Keratinocyte (primary cell): ENCODE results near the gene KDELR1. TPM values are rescaled to one million over a fixed set of nuclear protein-coding genes. Genes with fewer than 3 reads are reported as not detected.
A peak's percentile ranks its signal among the peaks of the same experiment; 100 is the strongest.

ENCODE experiments used
- DNase-seq: peaks from one replicate; pipeline ENCODE4 v3.0.0-alpha.2; 2011; ENCODE audit warnings: low read depth, missing footprints, low spot score
- FAIRE-seq: peaks from 2 replicates; lab custom pipeline; 2011; peaks lifted over from hg19 to GRCh38; lab: Jason Lieb, UNC
- H2AFZ ChIP-seq: 2 replicates; pipeline ENCODE4 v1.6.0; 2012; ENCODE audit warnings: low read length, control low read depth, inconsistent platforms; ENCODE audit not compliant: control insufficient read depth
- H3K27ac ChIP-seq: 2 replicates; pipeline ENCODE4 v1.5.1; 2011; ENCODE audit warnings: low read length; ENCODE audit not compliant: control insufficient read depth, insufficient read depth
- H3K27me3 ChIP-seq: 3 replicates; pipeline ENCODE4 v1.6.0; 2011; ENCODE audit warnings: low read length; ENCODE audit not compliant: control insufficient read depth, insufficient read depth; ENCODE audit errors: extremely low read depth
- H3K36me3 ChIP-seq, 2 experiments: 2 replicates in 1 of 2; 3 replicates in 1 of 2; pipeline ENCODE4 v1.5.1; 2011; ENCODE audit warnings: low read length in 2 of 2, mild to moderate bottlenecking in 1 of 2; ENCODE audit not compliant: control insufficient read depth in 2 of 2, insufficient read depth in 2 of 2; ENCODE audit errors: extremely low read depth in 1 of 2
- H3K4me1 ChIP-seq: 3 replicates; pipeline ENCODE4 v1.5.1; 2011; ENCODE audit warnings: low read length; ENCODE audit not compliant: control insufficient read depth, insufficient read depth; ENCODE audit errors: extremely low read depth
- H3K4me2 ChIP-seq: 3 replicates; pipeline ENCODE4 v1.6.0; 2011; ENCODE audit warnings: low read depth, low read length; ENCODE audit not compliant: control insufficient read depth, insufficient read depth; ENCODE audit errors: extremely low read depth
- H3K4me3 ChIP-seq, 3 experiments: fragments of 200-600 bp in 1 of 3; sonication (generic) in 1 of 3; 2 replicates in 2 of 3; 3 replicates in 1 of 3; pipeline ENCODE4 v1.5.1; 2011 to 2016; ENCODE audit warnings: low read length in 3 of 3, mild to moderate bottlenecking in 3 of 3, control low read depth in 2 of 3, inconsistent platforms in 1 of 3, low read depth in 1 of 3, mixed read lengths in 1 of 3, mixed run types in 1 of 3, moderate library complexity in 1 of 3; ENCODE audit not compliant: control insufficient read depth in 2 of 3, insufficient read depth in 2 of 3; ENCODE audit errors: extremely low read depth in 1 of 3
- H3K79me2 ChIP-seq: 2 replicates; pipeline ENCODE4 v1.6.0; 2012; ENCODE audit warnings: low read length; ENCODE audit not compliant: control insufficient read depth, insufficient read depth
- H3K9ac ChIP-seq: 3 replicates; pipeline ENCODE4 v1.6.0; 2011; ENCODE audit warnings: low read length; ENCODE audit not compliant: control insufficient read depth, insufficient read depth; ENCODE audit errors: extremely low read depth
- H3K9me1 ChIP-seq: 3 replicates; pipeline ENCODE4 v1.6.0; 2011; ENCODE audit warnings: low read length; ENCODE audit not compliant: control insufficient read depth, insufficient read depth; ENCODE audit errors: extremely low read depth
- H3K9me3 ChIP-seq: 2 replicates; pipeline ENCODE4 v1.5.1; 2012; ENCODE audit warnings: low read depth, low read length; ENCODE audit not compliant: control insufficient read depth
- H4K20me1 ChIP-seq: 3 replicates; pipeline ENCODE4 v1.6.0; 2011; ENCODE audit warnings: low read length; ENCODE audit not compliant: control insufficient read depth, insufficient read depth; ENCODE audit errors: extremely low read depth
- CTCF ChIP-seq, 3 experiments: IDR thresholded peaks in 1 of 3; conservative IDR thresholded peaks in 1 of 3; optimal IDR thresholded peaks in 1 of 3; 2 replicates in 2 of 3; 3 replicates in 1 of 3; pipeline versions ENCODE3 to v1.5.1; 2011; ENCODE audit warnings: low read length in 3 of 3, mild to moderate bottlenecking in 3 of 3, moderate library complexity in 2 of 3, control low read depth in 1 of 3, inconsistent platforms in 1 of 3; ENCODE audit not compliant: insufficient read depth in 2 of 3; ENCODE audit errors: extremely low read depth in 1 of 3
- EZH2 ChIP-seq: IDR thresholded peaks from one replicate; pipeline ENCODE4 v1.6.1; 2012; ENCODE audit warnings: inconsistent platforms, mild to moderate bottlenecking, low read length, moderate library complexity
- dilution Hi-C: fragments of 300-500 bp; cut with MboI; formaldehyde crosslinking; loops from one replicate; pipeline ENCODE4 v1.7.0; 2020; ENCODE audit warnings: low sequenced_read_pairs; ENCODE audit not compliant: extremely low pct_ligation_motif_present
- polyA plus RNA-seq, 5 experiments: library from polyadenylated mRNA; depleted of rRNA in 3 of 5; stranded (reverse) in 3 of 5; stranded (forward) in 1 of 5; unstranded in 1 of 5; fragments of >200 nt; gene quantifications; 1 replicate in 1 of 5; 2 replicates in 3 of 5; 3 replicates in 1 of 5; pipeline versions ENCODE4 v1.2.1 to v1.2.3, GENCODE V29; 2011 to 2012; ENCODE audit warnings: missing spikeins in 2 of 5, low read depth in 1 of 5, low replicate concordance in 1 of 5

KDELR1 gene
- polyA plus RNA-seq, 1 donor (not counting 4 experiments of a cell fraction or from before 2014, with no cell fraction given), result 105 TPM

GRCh38 chr19:48338802-48339503 lies 52.4 kb downstream of the KDELR1 start:
- no peak for FAIRE-seq
- H3K36me3 ChIP-seq, result no peaks in the 10 kb centered on the region
- H3K9ac ChIP-seq, result no peak overlapping the region
- H4K20me1 ChIP-seq, result no peaks in the 10 kb centered on the region
- DNase-seq, result no peak
- H3K79me2 ChIP-seq, result no peaks in the 10 kb centered on the region
- H3K27ac ChIP-seq, result no peak overlapping the region
- no peaks in the 10 kb centered on the region for H3K27me3 ChIP-seq
- no peaks in the 10 kb centered on the region for H3K9me1 ChIP-seq
- H3K4me2 ChIP-seq, result no peak overlapping the region
- H3K4me3 ChIP-seq, result no peak overlapping the region
- H3K9me3 ChIP-seq, result no peaks in the 10 kb centered on the region
- dilution Hi-C loops, result no loop called here
- H3K4me1 ChIP-seq, result peaks cover 21% of the 10 kb centered on the region
- no peak overlapping the region for H2AFZ ChIP-seq
- no peak for TF ChIP-seq EZH2
- TF ChIP-seq CTCF (optimal IDR thresholded peaks at IDR 0.05 in 1 of 3, IDR thresholded peaks at IDR 0.05 in 1 of 3, conservative IDR thresholded peaks at IDR 0.05 in 1 of 3; ENCODE audit: extremely low read depth in 1 of 3, insufficient read depth in 2 of 3, low read length in 3 of 3), result peak in 1 of 3 experiments; percentile 15

- Histone ChIP-seq H3K4me1 (peaks cover 23% of the 10 kb centered on the region), H3K9me1 (no peaks in the 10 kb centered on the region), H3K4me2 (no peak overlapping the region), H3K79me2 (no peaks in the 10 kb centered on the region), H4K20me1 (no peaks in the 10 kb centered on the region), H3K36me3 (no peaks in the 10 kb centered on the region), H3K27me3 (no peaks in the 10 kb centered on the region), H3K9ac (no peak overlapping the region), H3K27ac (no peak overlapping the region), H3K9me3 (no peaks in the 10 kb centered on the region), H2AFZ (no peak overlapping the region), H3K4me3 (no peak overlapping the region)
- DNase-seq, result no peak
- TF ChIP-seq CTCF (optimal IDR thresholded peaks at IDR 0.05 in 1 of 3, IDR thresholded peaks at IDR 0.05 in 1 of 3, conservative IDR thresholded peaks at IDR 0.05 in 1 of 3; ENCODE audit: extremely low read depth in 1 of 3, insufficient read depth in 2 of 3, low read length in 3 of 3), result no peak
- no peak for TF ChIP-seq EZH2
- no peak for FAIRE-seq
- dilution Hi-C loops, result no loop called here
Measured at GRCh38 chr19:48338253-48338755, 53.0 kb downstream of the KDELR1 start.
